ENCODE measurements around the gene NOS2. TPM values are rescaled to one million over a fixed set of nuclear protein-coding genes. Genes with fewer than 3 reads are reported as not detected.

NOS2 gene
- polyA plus RNA-seq, 3 donors from 2014 or later = not detected

GRCh38 chr17:27810211-27810901, 10.0 kb upstream of the NOS2 start:
- Mint-ChIP-seq H3K4me1 (peaks cover 19 to 25% of the 10 kb centered on the region in 2 donors), H3K27ac (peak overlapping the region in 1 of 6 donors; percentile 21), H3K36me3 (no peaks in the 10 kb centered on the region), H3K27me3 (ENCODE audit: low read depth in 3 of 3) (peaks cover 0 to 2% (median 1%) of the 10 kb centered on the region in 3 donors), H3K9me3 (no peaks in the 10 kb centered on the region), H3K4me3 (no peak overlapping the region)
- DNase-seq = no peak

GRCh38 chr17:27809555-27809954, 9.2 kb upstream of the NOS2 start:
- Mint-ChIP-seq H3K4me3 (no peak overlapping the region), H3K27ac (peak overlapping the region in 3 of 6 donors; percentile 21 to 57 (median 24)), H3K9me3 (no peaks in the 10 kb centered on the region), H3K27me3 (ENCODE audit: low read depth in 3 of 3) (peaks cover 0 to 1% (median 0%) of the 10 kb centered on the region in 3 donors), H3K4me1 (peaks cover 20 to 27% of the 10 kb centered on the region in 2 donors), H3K36me3 (no peaks in the 10 kb centered on the region)
- no peak for DNase-seq

- peaks cover 20 to 27% of the 10 kb centered on the region in 2 donors for H3K4me1 Mint-ChIP-seq
- no peaks in the 10 kb centered on the region for H3K9me3 Mint-ChIP-seq
- H3K27ac Mint-ChIP-seq = peak overlapping the region in 4 of 6 donors; percentile 71 to 97 (median 83)
- peaks cover 0 to 1% (median 0%) of the 10 kb centered on the region in 3 donors for H3K27me3 Mint-ChIP-seq (ENCODE audit: low read depth in 3 of 3)
- H3K36me3 Mint-ChIP-seq = no peaks in the 10 kb centered on the region
- DNase-seq = no peak
- peak overlapping the region in 1 of 5 donors; percentile 40 for H3K4me3 Mint-ChIP-seq
Measured at GRCh38 chr17:27808628-27809027, 8.3 kb upstream of the NOS2 start.

- Mint-ChIP-seq H3K36me3 (no peaks in the 10 kb centered on the region), H3K9me3 (no peaks in the 10 kb centered on the region), H3K27ac (peak overlapping the region; percentile 89 to 97 (median 93)), H3K4me1 (peaks cover 20 to 27% of the 10 kb centered on the region in 2 donors), H3K27me3 (ENCODE audit: low read depth in 3 of 3) (no peaks in the 10 kb centered on the region), H3K4me3 (peak overlapping the region; percentile 74 to 92 (median 84))
- DNase-seq = peak; percentile 49 to 57 (median 57)
Measured at GRCh38 chr17:27807567-27808470, 7.5 kb upstream of the NOS2 start.

- H3K9me3 Mint-ChIP-seq = no peaks in the 10 kb centered on the region
- peaks cover 20 to 27% of the 10 kb centered on the region in 2 donors for H3K4me1 Mint-ChIP-seq
- H3K4me3 Mint-ChIP-seq = peak overlapping the region; percentile 81 to 86 (median 83)
- H3K36me3 Mint-ChIP-seq = no peaks in the 10 kb centered on the region
- H3K27me3 Mint-ChIP-seq (ENCODE audit: low read depth in 3 of 3) = no peaks in the 10 kb centered on the region
- H3K27ac Mint-ChIP-seq = peak overlapping the region; percentile 69 to 88 (median 80)
- DNase-seq = peak; percentile 73 to 79 (median 79)
Measured at GRCh38 chr17:27805520-27806146, 5.3 kb upstream of the NOS2 start.

- no peaks in the 10 kb centered on the region for H3K36me3 Mint-ChIP-seq
- H3K27me3 Mint-ChIP-seq (ENCODE audit: low read depth in 3 of 3) = no peaks in the 10 kb centered on the region
- no peak overlapping the region for H3K27ac Mint-ChIP-seq
- H3K9me3 Mint-ChIP-seq = no peaks in the 10 kb centered on the region
- H3K4me3 Mint-ChIP-seq = no peak overlapping the region
- H3K4me1 Mint-ChIP-seq = peaks cover 20 to 22% of the 10 kb centered on the region in 2 donors
- DNase-seq = no peak
Measured at GRCh38 chr17:27804113-27804512, 3.8 kb upstream of the NOS2 start.

GRCh38 chr17:27802962-27803680, 2.8 kb upstream of the NOS2 start:
- peaks cover 0 to 3% (median 0%) of the 10 kb centered on the region in 3 donors for H3K27me3 Mint-ChIP-seq (ENCODE audit: low read depth in 3 of 3)
- peaks cover 15 to 18% of the 10 kb centered on the region in 2 donors for H3K4me1 Mint-ChIP-seq
- H3K36me3 Mint-ChIP-seq = no peaks in the 10 kb centered on the region
- DNase-seq = no peak
- H3K27ac Mint-ChIP-seq = no peak overlapping the region
- no peak overlapping the region for H3K4me3 Mint-ChIP-seq
- no peaks in the 10 kb centered on the region for H3K9me3 Mint-ChIP-seq

- no peak for DNase-seq
- Mint-ChIP-seq H3K4me1 (peaks cover 8 to 10% of the 10 kb centered on the region in 2 donors), H3K4me3 (no peak overlapping the region), H3K27me3 (ENCODE audit: low read depth in 3 of 3) (peaks cover 0 to 5% (median 3%) of the 10 kb centered on the region in 3 donors), H3K36me3 (no peaks in the 10 kb centered on the region), H3K27ac (no peak overlapping the region), H3K9me3 (no peaks in the 10 kb centered on the region)
Measured at GRCh38 chr17:27802033-27802432, 1.7 kb upstream of the NOS2 start.

GRCh38 chr17:27798376-27798775, 2.0 kb downstream of the NOS2 start:
- H3K27ac Mint-ChIP-seq = no peak overlapping the region
- peaks cover 0 to 3% (median 0%) of the 10 kb centered on the region in 3 donors for H3K36me3 Mint-ChIP-seq
- H3K27me3 Mint-ChIP-seq (ENCODE audit: low read depth in 3 of 3) = peaks cover 12 to 13% (median 13%) of the 10 kb centered on the region in 3 donors
- no peak for DNase-seq
- no peak overlapping the region for H3K4me3 Mint-ChIP-seq
- peaks cover 5 to 6% of the 10 kb centered on the region in 2 donors for H3K4me1 Mint-ChIP-seq
- H3K9me3 Mint-ChIP-seq = no peaks in the 10 kb centered on the region

- H3K27me3 Mint-ChIP-seq (ENCODE audit: low read depth in 3 of 3) = peaks cover 12 to 14% (median 13%) of the 10 kb centered on the region in 3 donors
- peaks cover 5 to 6% of the 10 kb centered on the region in 2 donors for H3K4me1 Mint-ChIP-seq
- no peak overlapping the region for H3K27ac Mint-ChIP-seq
Measured at GRCh38 chr17:27797390-27798091, 2.8 kb downstream of the NOS2 start.

GRCh38 chr17:27793906-27794569, 6.3 kb downstream of the NOS2 start:
- Mint-ChIP-seq H3K36me3 (peaks cover 0 to 3% (median 0%) of the 10 kb centered on the region in 3 donors), H3K9me3 (no peaks in the 10 kb centered on the region), H3K27ac (no peak overlapping the region), H3K27me3 (ENCODE audit: low read depth in 3 of 3) (peaks cover 13 to 21% (median 16%) of the 10 kb centered on the region in 3 donors), H3K4me1 (peaks cover 5 to 6% of the 10 kb centered on the region in 2 donors), H3K4me3 (peak overlapping the region in 4 of 5 donors; percentile 0 to 64 (median 28))
- no peak for DNase-seq

More at GRCh38 chr17:27797390-27798091, 2.8 kb downstream of the NOS2 start:
- Mint-ChIP-seq H3K36me3 (peaks cover 0 to 3% (median 0%) of the 10 kb centered on the region in 3 donors), H3K9me3 (no peaks in the 10 kb centered on the region), H3K4me3 (no peak overlapping the region)
- no peak for DNase-seq

Measured in immature natural killer cell (primary cell).